ENCODE data around the gene HOPX. TPM values are rescaled to one million over a fixed set of nuclear protein-coding genes. Genes with fewer than 3 reads are reported as not detected.

HOPX gene
- total and polyA plus RNA-seq, 2 of the 4 experiments (the other 2 are of a cell fraction), result 1.3 to 1.7 TPM

DNA sequence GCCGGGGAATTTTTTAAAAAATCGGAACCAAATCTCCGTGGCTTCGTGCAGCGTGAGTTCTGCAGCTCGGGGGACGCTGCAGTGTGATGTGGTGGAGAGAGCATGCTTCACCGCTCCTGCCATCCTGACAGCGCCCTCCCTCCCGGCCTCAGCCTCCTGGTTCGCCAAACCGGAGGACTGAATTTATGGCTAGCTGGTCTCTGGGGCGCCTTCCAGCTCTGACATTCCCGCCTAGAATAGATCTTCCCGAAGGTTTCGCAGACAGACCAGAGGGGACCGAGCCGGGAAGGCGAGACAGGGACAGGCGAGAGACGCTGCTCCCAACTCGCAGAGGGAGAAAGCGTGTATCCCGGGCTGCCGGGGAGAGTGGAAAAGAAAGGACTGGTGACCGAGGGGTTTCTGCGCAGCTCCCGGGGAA is 25.9 kb downstream of the HOPX start:
- Histone ChIP-seq H2AK5ac (ENCODE audit: low read depth, low read length) (no peak overlapping the region), H3K56ac (ENCODE audit: extremely low read depth, insufficient read depth, low read length) (no peak overlapping the region), H3K36me3 (ENCODE audit: control insufficient read depth, insufficient read depth, low read length) (no peaks in the 10 kb centered on the region), H3K4me3 (ENCODE audit: insufficient read depth, low read depth, low read length) (peak overlapping the region; percentile 51), H3K9ac (ENCODE audit: low read depth, low read length) (no peak overlapping the region), H3K27ac (ENCODE audit: insufficient read depth, low read length) (no peak overlapping the region), H3K4me2 (ENCODE audit: low read depth, low read length) (peak overlapping the region; percentile 93), H2AFZ (replicated peaks; ENCODE audit: low read length, poor library complexity) (peak overlapping the region; percentile 93), H2BK20ac (ENCODE audit: low read depth, low read length) (no peak overlapping the region), H4K91ac (ENCODE audit: insufficient read depth, low read depth, low read length) (no peak overlapping the region), H3K4me1 (ENCODE audit: control insufficient read depth, insufficient read depth, low read length) (peaks cover 2% of the 10 kb centered on the region; the same call in 1 of the 2 replicates), H2AK9ac (replicated peaks; ENCODE audit: low read depth, low read length, poor library complexity) (no peak overlapping the region), H3K27me3 (ENCODE audit: control insufficient read depth, insufficient read depth, low read length) (peaks cover 43% of the 10 kb centered on the region), H3K9me1 (ENCODE audit: insufficient read depth, low read length) (no peaks in the 10 kb centered on the region; the same call in 1 of the 2 replicates), H3K9me3 (ENCODE audit: control insufficient read depth, insufficient read depth, low read length) (peaks cover 2% of the 10 kb centered on the region; the same call in 1 of the 2 replicates), H4K8ac (ENCODE audit: low read depth in 2 of 2, low read length in 2 of 2) (no peak overlapping the region), H3K79me1 (ENCODE audit: low read depth in 1 of 2, low read length in 2 of 2) (no peaks in the 10 kb centered on the region), H3K14ac (replicated peaks; ENCODE audit: low read depth, low read length) (no peak overlapping the region), H3K18ac (ENCODE audit: low read depth, low read length) (no peak overlapping the region), H3K23ac (ENCODE audit: low read depth, low read length) (no peak overlapping the region), H2BK15ac (ENCODE audit: low read depth, low read length) (no peak overlapping the region), H2BK5ac (ENCODE audit: low read depth, low read length, poor library complexity, severe bottlenecking) (no peak overlapping the region), H3K4ac (ENCODE audit: low read depth, low read length) (no peak overlapping the region), H4K5ac (ENCODE audit: low read depth, low read length) (no peak overlapping the region), H4K20me1 (ENCODE audit: insufficient read depth, low read length) (no peaks in the 10 kb centered on the region), H2BK120ac (ENCODE audit: low read depth, low read length) (no peak overlapping the region)
- no TSS peak for BruUV-seq (replicated peaks)
- TF ChIP-seq CHD1 (IDR thresholded peaks at IDR 0.05; ENCODE audit: low read depth, low read length) (no peak), MXI1 (IDR thresholded peaks at IDR 0.05; ENCODE audit: borderline replicate concordance, low read depth, low read length) (no peak), MAZ (IDR thresholded peaks at IDR 0.05; ENCODE audit: borderline replicate concordance, low read depth, low read length) (no peak), RCOR1 (IDR thresholded peaks at IDR 0.05; ENCODE audit: insufficient replicate concordance, low read length) (no peak), POLR2A (IDR thresholded peaks at IDR 0.05; ENCODE audit: low read depth, low read length) (no peak), MAFK (IDR thresholded peaks at IDR 0.05; ENCODE audit: low read depth, low read length) (no peak), NFE2L2 (IDR thresholded peaks at IDR 0.05; ENCODE audit: low read depth, low read length) (no peak), RFX5 (IDR thresholded peaks at IDR 0.05; ENCODE audit: low read depth, low read length) (no peak), RAD21 (IDR thresholded peaks at IDR 0.05; ENCODE audit: low read length) (no peak)
- TF ChIP-seq, protein P1, sequence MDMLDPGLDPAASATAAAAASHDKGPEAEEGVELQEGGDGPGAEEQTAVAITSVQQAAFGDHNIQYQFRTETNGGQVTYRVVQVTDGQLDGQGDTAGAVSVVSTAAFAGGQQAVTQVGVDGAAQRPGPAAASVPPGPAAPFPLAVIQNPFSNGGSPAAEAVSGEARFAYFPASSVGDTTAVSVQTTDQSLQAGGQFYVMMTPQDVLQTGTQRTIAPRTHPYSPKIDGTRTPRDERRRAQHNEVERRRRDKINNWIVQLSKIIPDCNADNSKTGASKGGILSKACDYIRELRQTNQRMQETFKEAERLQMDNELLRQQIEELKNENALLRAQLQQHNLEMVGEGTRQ (IDR thresholded peaks at IDR 0.05; ENCODE audit: low read depth, low read length), result no peak
- TF ChIP-seq, protein P2, sequence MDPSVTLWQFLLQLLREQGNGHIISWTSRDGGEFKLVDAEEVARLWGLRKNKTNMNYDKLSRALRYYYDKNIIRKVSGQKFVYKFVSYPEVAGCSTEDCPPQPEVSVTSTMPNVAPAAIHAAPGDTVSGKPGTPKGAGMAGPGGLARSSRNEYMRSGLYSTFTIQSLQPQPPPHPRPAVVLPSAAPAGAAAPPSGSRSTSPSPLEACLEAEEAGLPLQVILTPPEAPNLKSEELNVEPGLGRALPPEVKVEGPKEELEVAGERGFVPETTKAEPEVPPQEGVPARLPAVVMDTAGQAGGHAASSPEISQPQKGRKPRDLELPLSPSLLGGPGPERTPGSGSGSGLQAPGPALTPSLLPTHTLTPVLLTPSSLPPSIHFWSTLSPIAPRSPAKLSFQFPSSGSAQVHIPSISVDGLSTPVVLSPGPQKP (IDR thresholded peaks at IDR 0.05; ENCODE audit: borderline replicate concordance, low read depth, low read length), result no peak
- TF ChIP-seq, protein P3, sequence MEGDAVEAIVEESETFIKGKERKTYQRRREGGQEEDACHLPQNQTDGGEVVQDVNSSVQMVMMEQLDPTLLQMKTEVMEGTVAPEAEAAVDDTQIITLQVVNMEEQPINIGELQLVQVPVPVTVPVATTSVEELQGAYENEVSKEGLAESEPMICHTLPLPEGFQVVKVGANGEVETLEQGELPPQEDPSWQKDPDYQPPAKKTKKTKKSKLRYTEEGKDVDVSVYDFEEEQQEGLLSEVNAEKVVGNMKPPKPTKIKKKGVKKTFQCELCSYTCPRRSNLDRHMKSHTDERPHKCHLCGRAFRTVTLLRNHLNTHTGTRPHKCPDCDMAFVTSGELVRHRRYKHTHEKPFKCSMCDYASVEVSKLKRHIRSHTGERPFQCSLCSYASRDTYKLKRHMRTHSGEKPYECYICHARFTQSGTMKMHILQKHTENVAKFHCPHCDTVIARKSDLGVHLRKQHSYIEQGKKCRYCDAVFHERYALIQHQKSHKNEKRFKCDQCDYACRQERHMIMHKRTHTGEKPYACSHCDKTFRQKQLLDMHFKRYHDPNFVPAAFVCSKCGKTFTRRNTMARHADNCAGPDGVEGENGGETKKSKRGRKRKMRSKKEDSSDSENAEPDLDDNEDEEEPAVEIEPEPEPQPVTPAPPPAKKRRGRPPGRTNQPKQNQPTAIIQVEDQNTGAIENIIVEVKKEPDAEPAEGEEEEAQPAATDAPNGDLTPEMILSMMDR (conservative IDR thresholded peaks at IDR 0.05; ENCODE audit: low read depth, low read length), result no peak
- peak; percentile 12 for DNase-seq
- dilution Hi-C loops (cut with HindIII; ENCODE audit: low sequenced_read_pairs, unreplicated experiment) (no loop called here), intact Hi-C loops (cut with micrococcal nuclease) (loop anchor here (5.0 kb wide), 1 partner anchor 147 kb away; no protein-coding TSS in a partner anchor), in situ Hi-C loops (cut with MboI; ENCODE audit: low sequenced_read_pairs) (no loop called here)
- ChIA-PET CTCF (interaction anchor here (1.0 kb wide), 1 partner anchor 24 kb away, joined by 3 read pairs; no protein-coding TSS in a partner anchor), POLR2A (ENCODE audit: unreplicated experiment) (no interaction called here)
- peak; percentile 70 for ATAC-seq (ENCODE audit: low read depth)
- 2% methylated on average over 16 of the region's 28 CpGs; no CpG with 5 or more reads in 1 of the 2 experiments for WGBS, 2 experiments (ENCODE audit: extremely low coverage in 2 of 2, insufficient read length in 1 of 2)
